ENCODE data around the gene PAX7.
"Not testable (repeated sequence)": the region's sequence is repeated elsewhere in the genome, so short reads cannot be mapped to it uniquely, and the experiment has no call there.

PAX7 gene

GRCh38 chr1:18760156-18760555 is 129.5 kb downstream of the PAX7 start:
- no peak for DNase-seq (ENCODE audit: low read depth in 2 of 2)

DNA sequence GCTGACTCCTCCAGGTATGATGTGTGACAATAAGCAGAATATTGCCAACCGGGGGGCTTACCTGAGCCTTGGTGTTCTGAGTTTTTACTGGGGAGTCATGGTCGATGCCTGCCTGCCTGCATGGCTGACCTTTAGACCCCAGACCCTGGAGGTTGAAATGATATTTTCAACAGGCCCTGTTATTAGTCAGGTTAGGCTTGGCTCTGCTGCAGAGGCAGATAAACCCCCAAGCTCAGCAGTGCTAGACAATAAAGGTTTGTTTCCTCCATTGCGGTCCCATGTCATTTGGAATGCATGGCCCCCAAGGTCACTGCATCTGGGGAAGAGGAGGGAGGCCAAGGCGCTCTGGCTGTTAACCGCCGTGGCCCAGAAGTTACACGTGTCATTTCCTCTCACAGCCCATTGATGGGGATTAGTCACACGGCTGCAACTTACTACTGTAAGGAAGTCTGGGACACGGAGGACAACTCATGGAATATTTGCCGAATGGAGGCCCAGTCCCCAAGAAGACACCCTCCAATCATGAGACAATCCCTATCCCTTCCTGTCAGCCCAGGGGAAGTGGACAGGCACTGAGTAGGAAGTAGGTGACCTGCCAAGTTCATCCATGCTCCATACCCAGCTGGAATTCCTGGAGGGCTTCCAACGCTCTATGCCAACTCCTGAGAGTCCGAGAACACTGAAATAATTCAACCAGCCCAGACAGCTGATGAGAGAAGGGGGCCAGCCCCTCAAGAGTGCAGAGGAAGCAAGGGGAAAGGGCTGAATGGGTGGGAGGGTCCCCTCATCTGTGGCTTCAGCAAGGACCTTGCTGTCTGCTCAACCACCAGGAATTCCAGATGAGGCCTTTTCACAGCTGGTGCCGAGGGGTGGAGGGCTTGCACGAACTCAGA is 131.5 kb downstream of the PAX7 start:
- DNase-seq (ENCODE audit: low read depth in 2 of 2) = no peak

GRCh38 chr1:18764362-18764761 is 133.7 kb downstream of the PAX7 start:
- no peak for DNase-seq (ENCODE audit: low read depth in 2 of 2)

DNA sequence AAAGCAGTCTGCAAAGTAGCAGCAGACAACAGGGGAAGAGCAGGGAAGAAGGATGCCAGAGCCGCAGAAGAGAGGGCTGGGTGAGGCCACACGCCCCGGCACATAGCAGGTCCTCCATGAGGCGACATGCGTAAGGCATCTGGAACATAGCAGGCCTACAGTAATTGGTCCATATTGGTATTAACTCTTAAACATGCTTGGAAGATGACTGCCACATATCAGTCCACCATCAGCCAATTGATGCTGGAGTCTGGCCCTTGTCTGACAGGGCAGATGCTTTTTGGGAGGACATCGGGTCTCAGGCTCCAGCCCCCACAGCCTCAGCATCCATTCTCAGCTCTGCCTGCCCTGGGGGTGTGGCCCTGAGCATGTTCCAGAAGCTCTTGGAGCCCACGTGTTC is 135.1 kb downstream of the PAX7 start:
- no peak for DNase-seq (ENCODE audit: low read depth in 2 of 2)

DNA sequence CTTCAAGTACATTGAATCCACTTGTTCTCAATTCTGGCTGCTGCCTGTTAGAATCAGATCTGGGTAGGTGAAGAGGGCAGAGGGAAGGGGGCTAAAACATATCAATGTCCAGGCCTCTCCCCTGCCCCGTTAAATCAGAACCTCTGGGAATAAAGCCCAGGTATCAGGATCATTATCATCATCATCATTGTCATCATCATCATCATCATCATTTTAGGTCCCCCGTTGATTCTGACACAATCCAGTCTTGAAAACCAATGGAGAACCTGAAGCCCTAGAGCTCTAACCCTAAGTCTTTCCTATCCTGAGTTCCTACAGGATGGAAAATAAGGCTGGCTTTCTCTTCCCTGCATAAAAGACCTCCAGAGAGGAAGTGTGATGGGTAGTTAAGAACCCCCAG is 135.7 kb downstream of the PAX7 start:
- DNase-seq (ENCODE audit: low read depth in 2 of 2) = no peak

- DNase-seq (ENCODE audit: low read depth in 2 of 2) = not testable (repeated sequence)
Observed at GRCh38 chr1:18767576-18767975, 136.9 kb downstream of the PAX7 start.

DNA sequence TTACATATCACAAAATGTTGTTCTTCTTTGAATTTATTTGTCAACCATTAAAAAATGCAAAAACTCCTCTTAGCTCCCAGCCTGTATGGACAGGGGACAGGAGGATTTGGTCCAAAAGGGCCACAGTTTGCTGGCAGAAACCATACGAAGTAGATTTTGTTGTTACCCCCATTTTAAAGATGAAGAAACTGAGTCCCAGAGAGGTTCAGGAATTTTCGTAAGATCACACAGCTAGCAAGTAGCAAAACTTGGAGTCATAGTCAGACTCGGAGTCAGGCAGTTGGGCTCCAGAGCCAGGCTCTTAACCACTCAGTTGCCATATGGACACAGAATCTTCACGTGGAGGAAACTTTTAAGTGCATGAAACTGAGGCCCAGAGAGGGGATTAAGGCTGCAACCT is 137.4 kb downstream of the PAX7 start:
- no peak for DNase-seq (ENCODE audit: low read depth in 2 of 2)

DNA sequence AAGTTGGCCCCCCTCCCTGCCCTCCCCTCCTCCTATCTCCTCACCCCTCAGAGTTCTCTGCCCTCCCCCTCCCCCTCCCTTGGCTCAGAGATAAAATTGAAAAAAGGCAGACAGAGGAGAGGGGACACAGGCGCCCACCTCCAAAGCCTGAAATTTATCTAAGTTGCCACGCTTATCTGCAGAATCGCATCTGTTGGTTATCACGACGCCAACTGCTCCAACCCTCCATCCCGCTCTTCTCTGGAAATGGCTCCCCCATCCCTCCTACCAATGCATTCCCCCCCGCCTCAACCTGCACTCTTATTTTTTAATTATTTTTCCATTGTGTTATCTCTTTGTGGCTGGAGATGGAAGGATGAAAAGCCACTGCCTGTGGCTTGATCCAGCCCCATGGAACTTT is 138.5 kb downstream of the PAX7 start:
- no peak for DNase-seq (ENCODE audit: low read depth in 2 of 2)

DNA sequence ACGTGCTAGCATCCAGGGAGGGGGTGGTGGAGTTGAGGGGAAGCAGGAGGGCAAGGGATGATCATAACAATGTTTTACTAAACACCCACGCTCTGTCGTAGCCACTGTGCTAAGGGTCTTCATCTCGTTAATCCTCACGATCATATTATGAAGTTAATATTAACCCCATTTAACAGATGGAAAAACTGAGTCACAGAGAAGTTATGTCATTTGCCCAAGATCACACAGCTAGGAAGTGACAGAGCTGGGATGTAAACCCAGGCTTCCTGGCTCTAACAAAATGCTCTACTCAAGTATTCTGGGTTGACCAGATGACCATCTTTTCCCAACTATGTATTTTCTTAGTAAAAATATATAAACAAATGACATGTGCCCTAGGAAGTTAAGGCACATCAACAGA is 140.2 kb downstream of the PAX7 start:
- no peak for DNase-seq (ENCODE audit: low read depth in 2 of 2)

DNA sequence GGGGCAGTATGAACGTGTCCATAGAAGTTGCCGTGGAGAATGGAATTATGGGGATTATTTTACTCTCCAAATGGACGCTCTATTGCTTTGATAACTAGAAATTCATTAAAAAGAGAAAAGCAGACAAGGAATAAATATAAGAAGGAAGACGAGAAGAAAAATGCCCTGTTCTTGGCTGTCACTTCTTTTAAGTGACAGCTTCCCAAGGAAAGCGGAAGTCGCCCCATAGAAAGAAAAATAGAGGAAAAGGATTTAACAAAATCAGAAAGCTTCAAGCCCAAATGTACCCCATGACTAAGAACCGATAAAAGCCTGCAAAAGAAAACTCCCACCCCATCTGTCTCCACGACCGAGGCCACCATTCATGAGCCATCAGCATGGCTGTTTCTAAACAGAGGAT is 143.1 kb downstream of the PAX7 start:
- DNase-seq (ENCODE audit: low read depth in 2 of 2) = no peak

GRCh38 chr1:18775341-18775740 is 144.7 kb downstream of the PAX7 start:
- no peak for DNase-seq (ENCODE audit: low read depth in 2 of 2)

GRCh38 chr1:18776777-18777176 is 146.1 kb downstream of the PAX7 start:
- DNase-seq (ENCODE audit: low read depth in 2 of 2) = no peak

DNA sequence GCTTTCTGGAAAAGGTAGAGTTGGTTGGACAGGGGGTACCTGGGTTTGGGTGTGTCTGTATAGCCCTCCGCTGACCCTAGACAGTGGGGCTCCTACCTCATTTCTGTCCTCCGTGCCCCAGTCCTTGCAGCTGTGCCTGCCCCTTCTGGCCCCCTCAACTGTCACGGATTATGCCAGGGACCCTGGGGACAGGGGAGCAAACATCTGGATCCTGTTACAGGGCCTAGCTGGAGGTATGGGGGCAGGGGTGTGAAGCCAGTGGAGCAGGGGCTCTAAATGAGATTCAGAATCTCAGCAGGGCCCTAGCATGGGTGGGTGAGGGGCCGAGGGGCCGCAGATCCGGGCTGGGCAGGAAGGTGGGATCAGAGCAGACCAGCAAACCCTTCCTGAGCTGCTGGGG is 147.8 kb downstream of the PAX7 start:
- DNase-seq (ENCODE audit: low read depth in 2 of 2) = no peak

- no peak for DNase-seq (ENCODE audit: low read depth in 2 of 2)
Observed at GRCh38 chr1:18781031-18781430, 150.4 kb downstream of the PAX7 start.

GRCh38 chr1:18783705-18784481 is 153.2 kb downstream of the PAX7 start:
- DNase-seq (ENCODE audit: low read depth in 2 of 2) = no peak

- DNase-seq (ENCODE audit: low read depth in 2 of 2) = no peak
Observed at GRCh38 chr1:18784482-18784831, 153.8 kb downstream of the PAX7 start.

GRCh38 chr1:18786149-18786548 is 155.5 kb downstream of the PAX7 start:
- no peak for DNase-seq (ENCODE audit: low read depth in 2 of 2)

GRCh38 chr1:18787825-18788385 is 157.3 kb downstream of the PAX7 start:
- no peak for DNase-seq (ENCODE audit: low read depth in 2 of 2)

DNA sequence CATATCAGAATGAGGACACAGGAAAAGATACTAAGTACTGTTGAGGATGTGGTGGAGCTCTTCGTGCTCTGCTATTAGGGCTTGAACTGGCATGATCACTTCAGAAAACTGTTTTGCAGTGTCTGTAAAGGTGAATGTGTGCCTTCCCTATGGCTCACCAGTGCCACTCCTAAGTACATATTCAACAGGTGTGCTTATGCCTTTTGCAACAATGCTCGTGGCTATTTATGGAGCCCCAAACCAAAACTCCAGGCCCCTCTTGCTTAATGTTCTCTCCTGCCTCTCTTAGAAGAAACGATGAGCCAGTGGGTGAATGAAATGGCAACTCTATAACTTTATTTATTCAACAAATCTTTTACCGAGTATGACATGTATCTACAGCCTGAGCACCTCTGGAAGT is 158.6 kb downstream of the PAX7 start:
- DNase-seq (ENCODE audit: low read depth in 2 of 2) = no peak

- DNase-seq (ENCODE audit: low read depth in 2 of 2) = no peak
Observed at GRCh38 chr1:18792747-18793146, 162.1 kb downstream of the PAX7 start.

DNA sequence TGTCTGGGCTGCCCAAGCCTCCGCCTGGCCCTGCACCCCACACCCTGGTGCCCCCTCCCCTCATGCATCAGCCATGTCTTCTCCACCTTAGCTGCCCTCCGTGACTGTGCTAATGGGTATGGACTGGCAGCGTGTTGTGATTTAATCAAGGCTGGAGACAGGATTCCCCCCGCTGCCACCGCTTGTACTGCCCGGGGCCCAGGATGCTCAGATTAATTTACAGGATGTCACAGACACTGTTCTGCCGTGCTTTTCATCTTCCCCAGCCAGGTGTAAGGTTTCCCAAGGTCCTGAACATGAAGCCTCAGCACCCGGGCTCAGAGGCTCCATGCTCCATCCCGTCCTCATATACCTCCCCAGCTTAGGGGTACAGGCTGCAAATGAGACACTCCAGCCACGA is 162.5 kb downstream of the PAX7 start:
- DNase-seq (ENCODE audit: low read depth in 2 of 2) = no peak

GRCh38 chr1:18794051-18794450 is 163.4 kb downstream of the PAX7 start:
- no peak for DNase-seq (ENCODE audit: low read depth in 2 of 2)

GRCh38 chr1:18794561-18794960 is 163.9 kb downstream of the PAX7 start:
- DNase-seq (ENCODE audit: low read depth in 2 of 2) = no peak

All from stimulated activated CD4-positive, alpha-beta T cell treated with anti-CD3 and anti-CD28 coated beads, Interleukin-12 subunit alpha, Interleukin-12 subunit beta, amount 100 ng/mL, for 24 hours (primary cell).